ENCODE results near the gene GCAT. TPM values are rescaled to one million over a fixed set of nuclear protein-coding genes. Genes with fewer than 3 reads are reported as not detected.

GCAT gene
- total RNA-seq, 2 experiments from 2014 or later = 9.8 to 10.1 TPM

DNA sequence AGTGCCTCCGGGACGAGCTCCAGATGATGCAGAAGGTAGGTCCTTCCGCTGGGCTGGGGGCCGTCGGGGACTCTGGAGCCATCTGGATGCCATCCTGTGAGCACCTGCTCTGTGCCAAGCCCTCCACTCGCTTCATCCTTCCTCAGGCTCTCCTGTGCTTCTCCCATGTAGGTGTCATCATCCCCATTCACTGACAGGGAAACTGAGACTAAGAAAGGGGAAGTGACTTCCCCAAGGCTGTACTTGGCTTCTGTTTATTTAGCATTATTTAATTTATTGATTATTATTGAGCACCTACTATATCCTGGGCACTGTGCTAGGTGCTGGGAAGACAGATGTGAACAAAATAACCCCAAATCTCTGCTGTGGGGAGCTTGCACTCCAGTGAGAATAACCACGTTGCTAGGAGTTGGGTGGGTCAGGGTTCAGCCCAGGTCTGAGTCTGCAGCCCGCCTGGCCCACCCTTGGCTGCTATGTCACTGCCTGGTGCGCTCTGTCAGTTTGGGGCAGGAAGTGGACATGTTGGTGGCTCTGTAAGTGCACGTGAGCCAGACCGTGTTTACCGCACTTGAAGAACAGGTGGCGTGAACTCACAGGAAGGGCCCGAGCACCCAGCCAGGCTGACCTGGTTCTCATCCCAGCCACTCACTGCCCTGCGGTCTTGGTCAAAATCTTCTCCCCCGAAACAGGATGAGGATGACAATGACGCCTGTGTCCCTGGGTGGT, 35.9 kb upstream of the GCAT start:
- no peak for DNase-seq
- POLR2A ChIA-PET = no interaction called here
- no peaks in the 10 kb centered on the region for H3K36me3 Mint-ChIP-seq
- H3K4me3 Mint-ChIP-seq = no peak overlapping the region
- no peaks in the 10 kb centered on the region for H3K27me3 Mint-ChIP-seq
- no peaks in the 10 kb centered on the region for H3K4me1 Mint-ChIP-seq
- no peaks in the 10 kb centered on the region for H3K9me3 Mint-ChIP-seq
- no peak overlapping the region for H3K27ac Mint-ChIP-seq
- ATAC-seq (ENCODE audit: low read depth) = no peak

DNA sequence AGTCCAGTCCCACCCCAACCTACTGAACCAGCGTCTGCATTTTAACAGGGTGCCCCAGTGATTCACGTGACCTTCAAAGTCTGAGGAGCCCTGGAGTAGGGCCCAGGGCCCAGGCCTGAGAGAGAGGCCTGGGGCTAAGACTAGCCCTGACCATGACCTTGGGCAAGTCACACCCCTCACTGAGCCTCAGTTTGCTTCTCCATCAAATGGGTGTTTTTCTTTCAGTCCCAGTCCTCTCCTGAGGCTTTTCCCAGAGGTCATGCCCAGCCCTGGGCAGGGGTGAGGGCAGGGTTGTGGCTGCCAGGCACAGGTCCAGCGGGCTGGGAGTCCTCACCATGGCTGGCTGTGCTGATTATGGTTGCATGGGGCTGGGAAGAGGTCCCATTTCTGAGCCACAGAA, 33.0 kb upstream of the GCAT start:
- POLR2A ChIA-PET = no interaction called here

DNA sequence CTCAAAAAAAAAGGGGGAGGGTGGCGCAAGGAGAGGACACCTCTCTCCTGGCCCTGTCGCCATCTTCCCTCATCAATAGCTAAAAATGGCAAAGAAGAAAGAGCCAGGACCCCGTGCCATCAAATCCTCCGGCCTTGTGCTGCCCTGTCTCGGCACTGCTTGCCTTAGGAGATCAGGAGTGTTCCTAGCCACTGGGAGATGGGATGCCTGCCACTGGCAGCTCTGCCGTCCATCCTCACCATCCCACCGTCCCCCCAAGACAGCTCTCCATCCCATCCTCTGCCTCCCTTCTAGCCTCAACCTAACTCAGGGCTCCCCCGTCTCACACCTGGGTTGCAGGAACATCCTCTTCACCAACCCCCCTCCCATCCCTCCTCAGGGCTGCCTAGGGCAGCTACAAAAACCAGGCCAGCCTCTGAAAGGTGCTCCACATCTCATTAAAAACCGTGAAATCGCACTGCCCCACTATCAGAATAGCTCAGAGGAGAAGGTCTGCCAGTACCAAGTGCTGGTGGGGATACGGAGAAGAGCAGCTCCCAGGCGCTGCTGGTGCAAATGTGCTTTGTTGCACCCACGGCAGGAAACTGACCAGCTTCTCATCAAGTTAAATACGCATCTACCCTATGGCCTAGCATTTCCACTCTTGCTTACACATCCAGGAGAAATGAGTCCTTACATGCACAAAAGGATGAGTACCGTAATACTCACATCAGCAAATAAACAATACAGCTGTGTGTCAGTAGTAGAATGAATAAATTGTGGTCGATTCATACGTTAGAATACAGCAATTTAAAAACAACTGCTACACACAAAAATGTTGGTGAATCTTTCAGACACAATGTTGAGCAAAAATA, 31.7 kb upstream of the GCAT start:
- no peak overlapping the region for H3K27ac Mint-ChIP-seq
- no peak for ATAC-seq (ENCODE audit: low read depth)
- no peaks in the 10 kb centered on the region for H3K9me3 Mint-ChIP-seq
- no peak for DNase-seq
- H3K27me3 Mint-ChIP-seq = no peaks in the 10 kb centered on the region
- H3K4me1 Mint-ChIP-seq = no peaks in the 10 kb centered on the region
- H3K36me3 Mint-ChIP-seq = no peaks in the 10 kb centered on the region
- no peak overlapping the region for H3K4me3 Mint-ChIP-seq
- POLR2A ChIA-PET = interaction anchor here (0.8 kb wide), 1 partner anchor 31 kb away, joined by 4 read pairs; no protein-coding TSS in a partner anchor

More for the DNA sequence above, 33.0 kb upstream of the GCAT start:
- Mint-ChIP-seq H3K27me3 (no peaks in the 10 kb centered on the region), H3K27ac (no peak overlapping the region), H3K4me3 (no peak overlapping the region), H3K9me3 (no peaks in the 10 kb centered on the region), H3K4me1 (no peaks in the 10 kb centered on the region), H3K36me3 (no peaks in the 10 kb centered on the region)
- DNase-seq (no peak), ATAC-seq (ENCODE audit: low read depth) (no peak)

DNA sequence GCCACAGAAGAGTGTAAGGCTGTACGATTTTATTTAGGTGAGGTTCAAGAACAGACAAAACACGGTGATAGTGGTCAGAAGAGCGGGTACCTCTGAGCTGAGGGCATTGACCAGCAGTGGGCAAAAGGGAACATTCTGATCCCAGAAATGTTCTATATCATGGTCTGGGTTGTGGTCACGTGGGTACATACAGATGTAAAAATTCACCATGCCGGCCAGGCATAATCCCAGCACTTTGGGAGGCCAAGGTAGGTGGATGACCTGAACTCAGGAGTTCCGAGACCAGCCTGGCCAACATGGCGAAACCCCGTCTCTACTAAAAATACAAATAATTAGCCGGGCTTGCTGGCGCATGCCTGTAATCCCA, 31.1 kb upstream of the GCAT start:
- H3K4me3 Mint-ChIP-seq = no peak overlapping the region
- ATAC-seq (ENCODE audit: low read depth) (no peak), DNase-seq (no peak)
- no peaks in the 10 kb centered on the region for H3K27me3 Mint-ChIP-seq
- H3K27ac Mint-ChIP-seq = no peak overlapping the region
- H3K4me1 Mint-ChIP-seq = no peaks in the 10 kb centered on the region
- no peaks in the 10 kb centered on the region for H3K36me3 Mint-ChIP-seq
- H3K9me3 Mint-ChIP-seq = no peaks in the 10 kb centered on the region
- POLR2A ChIA-PET = interaction anchor here (0.8 kb wide), 1 partner anchor 31 kb away, joined by 4 read pairs; no protein-coding TSS in a partner anchor

DNA sequence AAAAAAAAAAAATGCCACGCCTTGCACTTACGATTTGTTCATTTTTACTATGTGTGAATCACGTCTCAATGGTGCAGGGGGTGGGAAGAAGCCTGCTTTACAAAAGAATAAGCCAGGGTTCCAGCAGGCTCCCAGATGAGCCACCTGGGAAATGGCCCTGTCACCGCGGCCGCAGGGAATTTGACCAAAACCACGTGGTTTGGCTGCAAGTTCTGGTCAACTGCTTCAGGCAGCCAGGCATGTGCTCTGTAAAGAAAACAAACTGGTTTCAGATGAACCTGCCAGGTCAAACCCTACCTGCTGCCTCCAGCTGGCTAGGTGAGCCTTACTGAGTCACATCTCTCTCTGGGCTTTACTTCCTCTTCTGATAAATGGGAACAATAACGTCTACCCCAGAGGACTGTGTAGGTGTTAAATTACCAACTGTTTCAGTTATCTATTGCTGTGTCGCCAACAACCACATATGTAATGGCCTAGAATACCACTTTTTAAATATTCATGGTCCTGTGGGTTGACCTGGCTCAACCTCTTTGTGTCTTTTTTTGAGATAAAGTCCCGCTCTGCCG, 30.5 kb upstream of the GCAT start:
- H3K27ac Mint-ChIP-seq = no peak overlapping the region
- POLR2A ChIA-PET = interaction anchor here (0.8 kb wide), 1 partner anchor 30 kb away, joined by 4 read pairs; no protein-coding TSS in a partner anchor

DNA sequence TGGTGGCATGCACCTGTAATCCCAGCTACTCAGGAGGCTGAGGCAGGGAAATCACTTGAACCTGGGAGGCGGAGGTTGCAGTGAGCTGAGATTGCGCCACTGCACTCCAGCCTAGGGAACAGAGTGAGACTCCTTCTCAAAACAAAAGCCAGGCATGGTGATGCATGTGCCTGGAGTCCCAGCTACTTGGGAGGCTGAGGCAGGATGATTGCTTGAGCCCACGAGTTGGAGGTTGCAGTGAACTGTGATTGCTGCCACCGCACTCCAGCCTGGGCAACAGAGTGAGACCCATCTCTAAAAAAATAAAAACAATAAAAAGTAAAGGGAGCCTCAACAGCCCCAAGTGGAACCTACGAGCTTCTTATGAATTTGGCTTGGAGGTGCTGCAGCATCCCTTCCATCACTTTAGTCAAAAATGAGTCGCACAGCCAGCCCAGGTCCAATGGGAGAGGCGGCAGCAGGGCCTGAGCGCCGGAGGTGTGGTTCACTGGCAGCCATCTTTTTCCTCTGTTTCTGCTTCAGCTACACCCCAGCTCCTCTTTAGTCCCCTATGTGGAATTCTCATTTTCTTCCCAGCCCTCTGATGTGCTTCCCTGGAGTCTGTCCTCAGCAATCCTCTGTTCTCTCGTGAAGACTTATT, 29.2 kb upstream of the GCAT start:
- Mint-ChIP-seq H3K4me1 (no peaks in the 10 kb centered on the region), H3K27ac (no peak overlapping the region), H3K4me3 (no peak overlapping the region), H3K36me3 (no peaks in the 10 kb centered on the region), H3K9me3 (no peaks in the 10 kb centered on the region), H3K27me3 (no peaks in the 10 kb centered on the region)
- DNase-seq = no peak
- no peak for ATAC-seq (ENCODE audit: low read depth)
- POLR2A ChIA-PET = no interaction called here

More for the DNA sequence above, 30.5 kb upstream of the GCAT start:
- Mint-ChIP-seq H3K27me3 (no peaks in the 10 kb centered on the region), H3K36me3 (no peaks in the 10 kb centered on the region), H3K9me3 (no peaks in the 10 kb centered on the region), H3K4me3 (no peak overlapping the region), H3K4me1 (no peaks in the 10 kb centered on the region)
- no peak for DNase-seq
- ATAC-seq (ENCODE audit: low read depth) = no peak

DNA sequence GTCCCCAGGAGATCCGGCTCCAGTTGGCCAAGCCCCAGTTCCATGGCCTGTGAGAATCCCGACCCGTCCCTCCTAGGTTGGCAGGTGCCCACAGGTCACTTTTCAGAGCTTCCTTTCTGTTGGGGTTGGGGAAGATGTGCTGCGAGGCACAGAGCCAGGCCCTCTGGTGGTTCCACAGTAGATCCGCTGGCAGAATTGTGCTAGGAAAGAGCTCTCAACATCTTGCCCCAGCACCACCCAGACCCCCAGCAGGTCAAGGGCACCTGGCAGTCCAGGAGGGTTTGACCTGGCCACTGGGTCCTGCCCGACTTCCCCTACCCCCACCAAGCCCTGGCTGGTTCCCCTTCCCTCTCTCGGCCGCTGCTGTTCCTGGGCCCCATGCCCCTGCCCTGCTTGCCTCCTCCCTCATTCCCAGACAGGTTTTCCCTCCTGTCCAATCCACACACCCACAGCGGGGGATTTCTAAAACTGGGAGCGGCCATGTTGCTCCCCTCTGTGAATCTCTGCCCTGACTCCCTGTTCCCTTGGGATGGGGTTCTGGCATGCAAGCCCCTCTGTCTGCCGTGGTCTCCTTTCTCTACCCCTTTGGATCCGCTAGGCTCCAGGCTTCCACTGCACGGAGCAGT, 26.2 kb upstream of the GCAT start:
- H3K9me3 Mint-ChIP-seq = no peaks in the 10 kb centered on the region
- POLR2A ChIA-PET = no interaction called here
- H3K4me1 Mint-ChIP-seq = no peaks in the 10 kb centered on the region
- DNase-seq = no peak
- H3K4me3 Mint-ChIP-seq = no peak overlapping the region
- H3K36me3 Mint-ChIP-seq = no peaks in the 10 kb centered on the region
- ATAC-seq (ENCODE audit: low read depth) = no peak
- no peak overlapping the region for H3K27ac Mint-ChIP-seq
- peaks cover 2% of the 10 kb centered on the region for H3K27me3 Mint-ChIP-seq

DNA sequence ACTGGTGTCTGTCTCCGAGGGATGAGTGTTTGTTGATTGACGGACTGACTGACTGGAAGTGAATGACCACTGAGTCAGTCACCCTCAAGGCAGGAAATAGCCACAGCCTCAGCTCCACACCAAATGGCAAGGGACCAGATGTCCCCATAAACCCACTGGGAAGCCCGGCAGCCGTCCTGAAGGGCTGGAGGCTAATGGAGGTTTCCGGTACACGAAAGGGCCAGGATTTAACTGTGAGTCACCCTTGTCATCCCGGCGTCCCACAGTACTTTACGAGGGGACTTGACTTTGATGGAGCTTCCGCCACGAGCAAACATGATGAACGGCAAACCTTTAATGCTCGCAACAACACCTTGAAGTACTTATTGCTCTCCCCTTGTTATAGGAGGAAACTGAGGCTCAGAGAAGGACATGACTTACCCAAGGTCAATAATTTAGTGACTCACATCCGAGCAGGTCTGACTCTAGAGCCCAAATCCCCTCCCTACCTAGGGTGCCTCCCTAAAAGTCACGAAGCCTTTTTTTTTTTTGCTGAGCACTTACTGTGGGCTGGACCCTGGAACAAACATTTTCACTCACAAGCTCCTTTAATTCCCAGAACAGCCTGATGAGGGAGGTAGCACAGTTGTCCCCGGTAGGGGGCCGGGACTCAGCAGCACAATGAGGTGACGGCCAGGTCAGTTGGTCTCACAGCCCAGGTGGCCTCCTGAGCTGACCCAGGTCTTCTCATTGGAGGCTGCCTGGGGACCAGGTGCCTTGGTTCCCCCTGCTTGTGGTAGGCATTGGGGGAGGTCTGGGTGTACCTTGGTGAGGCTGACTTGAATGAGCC, 25.2 kb upstream of the GCAT start:
- no peaks in the 10 kb centered on the region for H3K9me3 Mint-ChIP-seq
- POLR2A ChIA-PET = no interaction called here

DNA sequence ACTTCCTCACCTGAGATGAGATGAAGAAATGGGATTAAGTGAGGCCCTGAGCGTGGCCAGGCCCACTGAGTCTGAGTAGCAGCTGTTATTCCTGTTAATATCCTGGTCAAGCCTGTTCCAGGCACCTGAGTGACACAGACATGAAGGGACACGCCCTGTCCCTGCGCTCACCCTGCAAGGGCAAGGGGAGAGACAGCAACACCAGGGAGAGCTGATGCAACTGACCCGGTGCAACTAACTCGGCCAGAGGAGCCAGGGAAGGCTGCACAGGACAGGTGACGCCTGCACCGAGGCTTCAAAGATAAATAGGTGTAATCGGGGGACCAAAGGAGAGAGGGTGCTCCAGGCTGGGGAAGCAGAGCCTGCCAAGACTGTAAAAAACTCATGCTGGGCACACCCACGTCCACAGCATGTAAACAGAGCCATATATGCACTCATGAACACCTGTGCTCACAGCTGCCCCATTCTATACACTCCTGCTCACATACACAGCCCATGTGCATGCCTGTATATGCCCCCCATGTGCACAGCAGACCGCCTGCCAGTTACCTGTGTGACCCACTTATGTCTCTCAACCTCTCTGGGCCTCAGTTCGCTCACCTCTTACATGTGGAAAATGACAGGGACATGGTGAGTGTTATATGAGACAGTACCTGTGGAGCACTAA, 22.8 kb upstream of the GCAT start:
- H3K27ac Mint-ChIP-seq = no peak overlapping the region
- no peak overlapping the region for H3K4me3 Mint-ChIP-seq
- no peaks in the 10 kb centered on the region for H3K9me3 Mint-ChIP-seq
- DNase-seq = no peak
- H3K27me3 Mint-ChIP-seq = peaks cover 2% of the 10 kb centered on the region
- POLR2A ChIA-PET = no interaction called here
- H3K4me1 Mint-ChIP-seq = no peaks in the 10 kb centered on the region
- no peak for ATAC-seq (ENCODE audit: low read depth)
- H3K36me3 Mint-ChIP-seq = no peaks in the 10 kb centered on the region

More for the DNA sequence above, 25.2 kb upstream of the GCAT start:
- Mint-ChIP-seq H3K36me3 (no peaks in the 10 kb centered on the region), H3K4me1 (no peaks in the 10 kb centered on the region), H3K27me3 (peaks cover 2% of the 10 kb centered on the region), H3K4me3 (no peak overlapping the region), H3K27ac (no peak overlapping the region)
- DNase-seq = no peak
- ATAC-seq (ENCODE audit: low read depth) = no peak

DNA sequence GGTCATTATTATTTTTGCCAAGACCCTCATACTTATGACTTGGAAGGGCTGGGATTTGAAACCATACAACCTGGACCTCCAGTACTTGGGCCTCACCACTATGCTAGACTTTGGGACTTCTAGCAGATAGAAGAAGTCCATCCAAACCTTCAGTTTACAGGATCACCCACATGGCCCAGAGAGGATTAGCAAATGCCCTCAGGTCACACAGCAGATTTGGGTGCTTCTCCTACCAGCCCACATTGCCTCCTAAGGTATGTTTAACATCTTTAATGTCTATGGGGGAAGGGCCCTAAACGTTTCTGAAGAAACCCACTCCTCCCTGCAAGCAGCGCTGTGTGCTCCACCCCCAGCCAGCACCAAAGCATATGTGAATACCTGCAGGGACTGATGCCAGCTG, 17.5 kb upstream of the GCAT start:
- POLR2A ChIA-PET = no interaction called here
- ATAC-seq (ENCODE audit: low read depth) (no peak), DNase-seq (no peak)
- H3K36me3 Mint-ChIP-seq = no peaks in the 10 kb centered on the region
- no peaks in the 10 kb centered on the region for H3K9me3 Mint-ChIP-seq
- no peak overlapping the region for H3K4me3 Mint-ChIP-seq
- no peak overlapping the region for H3K27ac Mint-ChIP-seq
- H3K27me3 Mint-ChIP-seq = peaks cover 4% of the 10 kb centered on the region
- H3K4me1 Mint-ChIP-seq = no peaks in the 10 kb centered on the region

DNA sequence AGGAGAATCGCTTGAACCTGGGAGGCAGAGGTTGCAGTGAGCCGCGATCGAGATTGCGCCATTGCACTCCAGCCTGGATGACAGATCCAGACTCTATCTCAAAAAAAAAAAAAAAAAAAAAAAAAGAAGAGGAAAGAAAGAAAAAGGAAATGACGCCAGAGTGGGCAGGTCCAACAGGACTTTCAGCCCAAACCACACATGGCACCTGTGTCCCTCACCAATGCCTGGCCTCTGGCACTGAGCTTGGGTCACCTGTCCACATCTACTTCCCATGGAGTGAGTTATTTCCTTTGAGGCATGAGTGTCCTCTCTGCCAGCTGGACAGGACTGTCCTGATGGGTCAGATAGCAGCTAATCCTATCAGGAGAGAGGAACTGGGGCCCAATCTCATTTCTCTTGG, 15.2 kb upstream of the GCAT start:
- POLR2A ChIA-PET = interaction anchor here (0.5 to 0.9 kb wide), 2 partner anchors 10 to 129 kb away, joined by 3 to 4 read pairs; no protein-coding TSS in a partner anchor
- no peaks in the 10 kb centered on the region for H3K36me3 Mint-ChIP-seq
- H3K9me3 Mint-ChIP-seq = no peaks in the 10 kb centered on the region
- peaks cover 2% of the 10 kb centered on the region for H3K27me3 Mint-ChIP-seq
- no peak for DNase-seq
- no peak overlapping the region for H3K27ac Mint-ChIP-seq
- no peak for ATAC-seq (ENCODE audit: low read depth)
- no peaks in the 10 kb centered on the region for H3K4me1 Mint-ChIP-seq
- no peak overlapping the region for H3K4me3 Mint-ChIP-seq

DNA sequence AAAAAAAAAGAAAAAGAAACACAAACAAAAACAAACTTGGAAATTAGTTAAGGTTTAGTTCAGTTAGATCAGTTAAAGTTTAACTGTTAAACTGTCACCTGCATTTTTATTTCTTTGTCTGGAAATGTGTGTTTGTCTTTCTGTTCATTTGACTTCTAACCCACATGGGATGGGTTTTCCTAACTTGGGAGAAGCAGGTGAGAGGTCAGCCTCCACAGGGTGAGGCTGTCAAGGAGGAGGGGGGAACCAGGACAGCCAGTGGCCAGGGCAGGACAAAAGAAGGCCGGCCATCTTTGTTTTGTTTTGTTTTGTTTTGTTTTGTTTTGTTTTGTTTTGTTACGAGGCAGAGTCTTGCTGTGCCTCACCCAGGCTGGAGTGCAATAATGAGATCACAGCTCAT, 13.4 kb upstream of the GCAT start:
- H3K36me3 Mint-ChIP-seq = no peaks in the 10 kb centered on the region
- POLR2A ChIA-PET = no interaction called here
- DNase-seq = no peak
- no peak overlapping the region for H3K27ac Mint-ChIP-seq
- H3K4me1 Mint-ChIP-seq = no peaks in the 10 kb centered on the region
- H3K27me3 Mint-ChIP-seq = peaks cover 3% of the 10 kb centered on the region
- no peaks in the 10 kb centered on the region for H3K9me3 Mint-ChIP-seq
- ATAC-seq (ENCODE audit: low read depth) = no peak
- H3K4me3 Mint-ChIP-seq = no peak overlapping the region

All from activated naive CD8-positive, alpha-beta T cell treated with anti-CD3 and anti-CD28 coated beads, Interleukin-2, amount 10 ng/mL, durations not matched to agents 7 days and 5 days (primary cell).